HG02642 (cell line): ENCODE data around the gene SDS.

Experiments
- ATAC-seq: cut with Tn5 transposase; IDR thresholded peaks from one replicate; pipeline ENCODE4 v1.9.1; 2021; ENCODE audit warnings: mild to moderate bottlenecking; ENCODE audit not compliant: unreplicated experiment, poor library complexity

SDS gene

GRCh38 chr12:113427882-113428281, 24.2 kb upstream of the SDS start:
- no peak for ATAC-seq

DNA sequence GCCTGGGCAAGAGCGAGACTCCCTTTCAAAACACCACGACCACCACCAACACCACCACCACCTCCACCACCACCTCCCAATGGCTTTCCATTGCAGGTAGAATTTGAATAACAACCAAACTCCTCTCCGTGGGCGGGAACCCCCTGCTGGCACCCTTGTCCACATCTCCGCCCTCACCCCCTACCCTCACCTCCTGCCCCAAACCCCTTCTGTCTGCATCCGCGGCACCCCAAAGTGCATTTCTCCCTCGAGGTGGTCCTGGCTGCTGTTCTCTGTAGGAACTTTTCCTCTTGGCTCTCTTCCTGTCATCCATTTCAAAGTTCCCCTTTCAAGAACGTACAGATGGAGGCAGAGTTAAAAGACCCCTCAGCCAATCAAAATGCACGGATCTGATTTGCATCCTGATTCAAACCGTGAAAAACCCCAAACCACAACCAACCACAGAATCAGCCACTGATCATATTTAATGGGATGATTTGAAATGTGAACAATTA, 22.3 kb upstream of the SDS start:
- no peak for ATAC-seq

DNA sequence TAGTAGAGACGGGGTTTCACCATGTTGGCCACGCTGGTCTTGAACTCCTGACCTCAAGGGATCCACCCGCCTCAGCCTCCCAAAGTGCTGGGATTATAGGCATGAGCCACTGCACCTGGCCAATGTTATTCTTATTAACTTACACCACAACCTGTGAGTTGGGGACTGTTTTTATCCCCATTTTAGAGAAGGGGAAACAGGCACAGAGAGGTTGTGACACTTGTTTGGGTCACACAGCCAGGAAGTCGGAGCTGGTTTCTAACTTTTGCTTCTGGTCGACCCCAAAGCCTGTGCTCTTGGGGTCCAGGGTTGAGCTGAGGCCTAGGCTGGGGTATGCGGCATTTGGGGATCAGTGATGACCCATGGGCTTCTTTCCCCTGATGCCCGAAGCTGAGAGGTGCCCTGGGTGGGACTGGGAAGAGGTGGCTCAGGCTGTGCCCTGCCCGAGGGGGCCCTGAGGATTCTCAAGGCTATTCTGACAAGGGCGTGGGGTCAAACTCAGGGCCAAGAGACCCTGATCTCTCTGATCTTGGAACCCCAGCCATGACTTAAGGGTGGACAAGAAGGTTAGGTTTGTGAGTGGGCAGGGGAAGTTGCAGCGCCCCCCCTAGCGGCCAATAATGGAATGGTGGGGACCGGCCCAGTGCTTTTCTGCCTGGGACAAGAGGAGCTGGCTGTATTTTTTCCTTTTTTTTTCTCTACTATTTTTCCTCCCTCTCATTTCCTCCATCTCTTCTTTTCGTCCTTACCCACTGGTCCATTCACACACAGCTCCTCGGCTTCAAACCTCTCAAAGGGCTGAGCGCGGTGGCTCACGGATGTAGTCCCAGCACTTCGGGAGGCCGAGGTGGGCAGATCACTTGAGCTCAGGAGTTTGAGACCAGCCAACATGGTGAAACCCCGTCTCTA, 21.5 kb upstream of the SDS start:
- no peak for ATAC-seq

DNA sequence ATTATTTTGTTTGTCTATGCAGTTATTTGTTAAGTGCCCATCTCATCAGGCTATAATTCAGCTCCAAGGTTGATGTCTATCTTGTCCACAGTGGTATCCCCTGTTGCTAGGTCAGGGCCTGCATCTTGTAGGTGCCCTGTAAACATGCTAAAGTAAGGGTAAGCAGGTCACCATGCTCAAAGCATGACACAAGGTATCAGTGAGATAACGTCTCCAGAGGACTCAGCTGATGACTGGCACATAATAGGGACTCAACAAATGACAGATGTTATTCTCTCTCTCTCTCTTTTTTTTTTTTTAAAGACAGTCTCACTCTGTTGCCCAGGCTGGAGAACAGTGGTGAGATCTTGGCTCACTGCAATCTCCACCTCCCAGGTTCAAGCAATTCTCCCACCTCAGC, 20.8 kb upstream of the SDS start:
- no peak for ATAC-seq

- ATAC-seq: no peak
These were observed 19.4 kb upstream of the SDS start for GRCh38 chr12:113422886-113423669.

DNA sequence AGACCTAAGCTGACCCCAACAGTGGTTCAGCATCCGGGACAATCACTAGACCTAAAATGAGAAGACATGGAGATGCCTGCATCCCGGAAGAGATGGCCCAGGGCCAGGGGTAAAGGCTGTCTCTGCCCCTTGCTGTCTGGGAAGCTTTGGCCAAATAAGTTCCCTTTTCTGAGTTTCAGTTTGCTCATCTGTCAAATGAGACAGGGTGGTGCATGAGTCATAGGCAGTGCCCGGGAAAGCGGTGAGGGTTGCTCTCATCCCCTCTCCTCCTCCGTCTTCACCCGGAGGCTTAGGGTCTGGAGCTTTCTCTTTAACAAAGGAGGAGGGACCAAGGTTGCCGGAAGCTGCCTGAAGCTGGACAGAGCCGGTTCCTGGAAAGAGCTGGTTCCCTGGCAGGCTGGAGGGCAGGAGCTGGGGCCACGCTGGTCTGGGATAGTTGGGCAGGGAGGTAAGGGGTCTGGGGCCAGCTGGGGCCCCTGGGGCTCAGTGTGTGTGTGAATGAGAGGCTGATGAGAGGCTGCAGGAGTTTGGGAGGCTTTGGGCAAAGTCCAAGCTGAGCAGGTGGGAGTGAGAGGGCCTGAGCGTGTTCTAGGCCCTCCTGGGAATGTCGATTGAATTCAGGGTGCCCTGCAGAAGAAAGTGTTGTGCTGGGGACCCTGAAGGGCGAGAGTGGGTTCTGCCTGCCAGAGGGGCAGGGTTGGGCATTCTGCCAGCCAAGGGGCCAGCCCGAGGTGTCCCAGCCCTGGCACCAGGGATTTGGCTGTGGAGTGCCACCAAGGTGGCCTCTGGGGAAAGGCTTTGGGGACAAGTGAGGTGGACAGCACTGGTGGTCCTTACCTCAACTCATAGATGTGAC, 18.6 kb upstream of the SDS start, which contains the start of gene SDSL:
TSS of gene SDSL (plus strand) at position 351 of the 856 bp plus-strand sequence. CDS start 5,603 bp downstream, outside the sequence.
- ATAC-seq: peak; percentile 82

DNA sequence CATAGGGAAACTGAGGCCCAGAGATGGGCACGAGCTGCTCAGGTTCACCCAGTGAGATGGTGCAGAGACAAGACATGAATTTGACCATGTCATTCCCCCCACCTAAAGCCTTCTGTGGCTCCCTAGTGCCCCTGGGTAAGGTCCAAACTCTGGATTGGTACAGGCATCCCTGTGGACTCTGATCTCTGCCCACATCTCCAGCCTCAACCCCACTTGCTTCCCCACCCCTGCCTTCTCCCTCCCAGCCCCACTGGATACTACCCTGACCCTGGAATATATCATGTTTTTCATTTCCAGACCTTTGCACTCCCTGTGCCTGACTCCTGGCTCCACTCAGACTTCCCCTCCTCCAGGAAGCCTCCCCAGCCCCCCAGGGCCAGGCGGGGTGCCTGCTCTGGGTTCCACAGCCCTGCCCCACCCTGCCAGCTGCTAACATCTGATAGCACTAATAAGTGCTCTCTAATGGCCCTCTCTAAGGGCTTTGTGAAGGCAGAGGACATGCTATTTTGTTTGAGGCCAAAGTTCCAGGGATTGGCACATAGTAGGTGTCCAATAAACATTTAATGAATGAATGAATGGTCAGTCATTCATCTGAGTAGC, 17.4 kb upstream of the SDS start:
- no peak for ATAC-seq

- no peak for ATAC-seq
These were observed 14.7 kb upstream of the SDS start for GRCh38 chr12:113418213-113418879.

GRCh38 chr12:113416091-113416754, 12.5 kb upstream of the SDS start:
- no peak for ATAC-seq

DNA sequence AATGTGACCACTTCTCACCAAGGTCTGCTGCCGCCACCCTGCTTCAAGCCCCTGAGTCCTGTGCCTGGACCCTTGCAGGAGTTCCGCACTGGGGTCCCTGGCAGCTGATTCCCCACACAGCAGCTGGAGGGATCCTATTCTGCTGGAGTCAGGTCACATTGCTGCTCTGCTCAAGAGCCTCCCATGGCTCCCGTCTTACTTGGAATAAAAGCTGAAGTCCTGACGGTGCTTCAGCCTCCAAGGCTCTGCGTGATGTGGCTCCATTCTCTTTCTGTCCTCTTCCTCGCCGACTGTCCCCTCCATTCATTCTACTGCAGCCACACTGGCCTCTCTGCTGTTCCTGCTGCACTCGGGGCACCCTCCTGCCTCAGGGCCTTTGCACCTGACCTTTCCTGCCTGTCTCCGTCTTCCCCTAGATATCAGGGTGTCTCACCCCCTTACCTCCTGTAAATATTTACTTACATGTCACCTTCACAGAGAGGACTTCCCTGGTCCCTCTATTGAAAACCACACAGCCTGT, 10.9 kb upstream of the SDS start:
- no peak for ATAC-seq

GRCh38 chr12:113413488-113413939, 9.8 kb upstream of the SDS start:
- no peak for ATAC-seq

GRCh38 chr12:113409462-113410124, 5.9 kb upstream of the SDS start:
- no peak for ATAC-seq

DNA sequence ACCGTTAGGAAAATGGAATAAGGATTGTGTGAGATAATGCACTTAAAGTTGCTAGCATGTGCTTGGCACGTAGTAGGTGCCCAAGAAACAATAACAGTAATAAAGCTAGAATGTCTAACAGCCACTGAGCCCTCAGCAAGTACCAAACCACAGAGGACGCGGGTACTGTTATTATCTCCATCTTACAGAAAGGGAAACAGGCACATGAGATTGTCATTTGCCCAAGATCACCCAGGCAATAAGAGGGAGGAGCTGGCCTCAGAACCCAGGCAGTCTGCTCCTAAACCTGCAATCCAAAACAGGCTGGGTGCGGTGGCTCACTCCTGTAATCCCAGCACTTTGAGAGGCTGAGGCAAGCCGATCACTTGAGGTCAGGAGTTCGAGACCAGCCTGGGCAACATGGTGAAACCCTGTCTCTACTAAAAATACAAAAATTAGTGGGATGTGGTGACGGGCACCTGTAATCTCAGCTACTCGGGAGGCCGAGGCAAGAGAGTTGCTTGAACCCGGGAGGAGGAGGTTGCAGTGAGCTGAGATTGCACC, 5.1 kb upstream of the SDS start:
- ATAC-seq: no peak

GRCh38 chr12:113407931-113408600, 4.4 kb upstream of the SDS start:
- no peak for ATAC-seq

DNA sequence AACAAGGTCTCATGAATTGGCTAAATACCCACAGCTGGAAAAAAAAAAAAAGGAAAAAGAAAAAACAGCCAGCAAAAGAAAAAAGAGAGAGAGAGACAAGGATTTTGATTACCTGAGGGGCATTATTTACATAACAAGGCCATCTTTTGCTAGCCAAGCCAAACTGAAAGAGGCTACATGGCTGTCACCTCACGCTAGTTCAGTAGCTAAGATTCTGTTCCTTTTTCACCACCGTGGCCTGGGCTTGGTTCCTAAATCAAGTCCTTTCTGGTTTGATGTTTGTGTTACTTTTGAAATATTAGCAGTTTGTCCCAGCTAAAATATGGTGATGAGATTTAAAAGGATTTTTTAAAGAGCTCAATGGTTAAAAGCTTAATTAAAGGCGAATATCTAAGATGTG, 2.0 kb upstream of the SDS start:
- no peak for ATAC-seq

GRCh38 chr12:113402586-113403260, 964 bp downstream of the SDS start:
- no peak for ATAC-seq
